HG03039 (cell line): ENCODE results near the gene TBL1XR1.
"Not testable (repeated sequence)": the region's sequence is repeated elsewhere in the genome, so short reads cannot be mapped to it uniquely, and the experiment has no call there.

ENCODE experiments used
- ATAC-seq: cut with Tn5 transposase; IDR thresholded peaks from one replicate; pipeline ENCODE4 v1.9.1; 2021; ENCODE audit warnings: mild to moderate bottlenecking, moderate library complexity; ENCODE audit not compliant: unreplicated experiment

TBL1XR1 gene

DNA sequence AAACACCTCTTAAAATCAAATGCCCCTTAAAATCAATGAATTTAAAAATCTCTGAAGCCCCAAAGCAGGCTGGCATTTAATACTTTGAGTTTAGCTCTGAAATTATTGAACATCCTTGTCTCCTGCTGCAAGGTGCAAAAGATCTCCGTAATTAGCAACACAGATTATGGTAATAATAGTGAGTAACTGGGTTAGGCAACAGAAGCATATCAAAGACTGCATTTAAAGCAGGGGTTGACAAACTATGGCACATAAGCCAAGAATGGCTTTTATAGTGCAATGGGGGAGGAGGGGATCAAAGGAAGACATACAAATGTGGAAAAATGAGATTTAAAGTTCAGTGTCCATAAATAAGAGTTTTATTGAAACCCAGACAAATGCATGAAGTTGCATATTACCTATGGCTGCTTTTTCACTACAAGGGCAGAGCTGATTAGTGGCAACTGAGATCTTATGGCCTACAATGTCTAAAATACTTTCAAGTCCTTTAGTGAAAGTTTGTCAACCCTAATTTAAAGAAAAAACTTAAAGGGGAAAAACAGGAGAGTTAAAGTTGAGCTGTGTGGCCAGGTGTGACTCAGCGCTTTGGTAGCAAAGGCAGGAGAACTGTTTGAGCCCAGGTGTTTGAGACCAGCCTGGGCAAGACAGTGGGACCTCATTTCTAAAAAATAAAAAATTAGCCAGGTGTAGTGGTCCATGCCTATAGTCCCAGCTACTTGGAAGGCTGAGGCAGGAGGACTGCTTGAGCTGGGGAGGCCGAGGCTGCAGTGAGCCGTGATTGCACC is 157.6 kb downstream of the TBL1XR1 start:
- no peak for ATAC-seq

DNA sequence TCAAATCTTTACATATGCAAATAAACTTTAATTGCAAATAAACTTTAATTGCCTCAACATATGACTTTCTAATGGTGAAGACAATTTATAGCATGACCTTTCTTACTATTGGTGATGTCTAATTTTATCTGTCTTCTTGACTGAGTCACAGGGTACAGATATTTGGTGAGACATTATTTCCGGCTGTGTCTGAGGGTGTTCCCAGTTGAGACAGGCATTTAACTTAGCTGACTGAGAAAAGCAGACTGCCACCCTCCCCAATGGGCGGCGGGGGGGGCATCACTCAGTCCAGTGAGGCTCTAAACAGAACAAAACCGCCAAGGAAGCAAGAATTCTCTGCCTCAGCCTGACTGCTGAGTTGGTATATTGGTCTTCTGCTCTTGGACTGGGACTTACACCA is 160.0 kb downstream of the TBL1XR1 start:
- no peak for ATAC-seq

DNA sequence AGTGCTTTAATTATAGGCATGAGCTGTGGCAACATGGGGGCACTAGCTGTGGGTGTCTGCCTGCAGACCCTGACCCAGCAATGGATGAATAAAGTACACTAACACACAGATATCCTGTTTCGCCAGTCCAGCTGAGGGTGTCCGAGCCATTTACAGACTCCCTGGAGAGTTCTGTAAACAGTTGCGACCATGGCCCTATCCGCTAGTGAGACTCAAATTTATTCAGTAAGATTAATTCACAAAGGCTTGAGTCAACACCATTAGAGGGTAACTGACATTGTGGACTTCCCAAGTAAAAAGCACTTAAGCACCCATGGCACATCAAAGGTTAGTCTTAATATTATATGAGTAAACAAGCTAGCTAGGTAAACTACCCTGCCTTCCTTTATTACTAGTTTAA is 161.6 kb downstream of the TBL1XR1 start:
- ATAC-seq, result no peak

DNA sequence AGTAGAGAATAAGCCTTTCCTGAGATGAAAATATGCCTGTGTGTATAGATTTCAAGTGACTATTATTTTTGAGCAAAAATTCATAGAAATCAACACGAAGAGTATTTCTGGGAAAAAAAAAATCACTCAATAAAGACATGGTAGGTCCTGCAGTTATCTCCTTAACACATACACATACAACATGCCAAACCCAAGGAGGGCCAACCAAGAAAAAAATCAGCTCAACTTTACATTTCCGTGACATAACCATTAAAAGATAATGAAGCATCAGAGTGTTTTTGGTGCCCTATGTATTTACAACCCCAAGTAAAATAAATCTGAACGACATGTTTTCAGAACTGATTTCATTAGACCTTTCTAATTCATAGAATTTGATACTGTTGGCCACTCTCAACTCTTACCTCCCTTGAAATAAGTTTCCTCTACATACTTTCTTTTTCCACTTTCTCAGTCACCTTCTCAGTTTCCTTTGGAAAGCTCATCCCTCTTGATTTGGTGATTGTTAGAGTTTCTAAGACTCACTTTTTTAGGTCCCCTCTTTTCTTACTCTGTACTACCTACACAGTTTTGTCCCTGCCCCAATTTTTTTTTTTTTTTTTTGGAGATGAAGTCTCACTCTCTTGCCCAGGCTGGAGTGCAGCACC is 162.3 kb downstream of the TBL1XR1 start:
- no peak for ATAC-seq

DNA sequence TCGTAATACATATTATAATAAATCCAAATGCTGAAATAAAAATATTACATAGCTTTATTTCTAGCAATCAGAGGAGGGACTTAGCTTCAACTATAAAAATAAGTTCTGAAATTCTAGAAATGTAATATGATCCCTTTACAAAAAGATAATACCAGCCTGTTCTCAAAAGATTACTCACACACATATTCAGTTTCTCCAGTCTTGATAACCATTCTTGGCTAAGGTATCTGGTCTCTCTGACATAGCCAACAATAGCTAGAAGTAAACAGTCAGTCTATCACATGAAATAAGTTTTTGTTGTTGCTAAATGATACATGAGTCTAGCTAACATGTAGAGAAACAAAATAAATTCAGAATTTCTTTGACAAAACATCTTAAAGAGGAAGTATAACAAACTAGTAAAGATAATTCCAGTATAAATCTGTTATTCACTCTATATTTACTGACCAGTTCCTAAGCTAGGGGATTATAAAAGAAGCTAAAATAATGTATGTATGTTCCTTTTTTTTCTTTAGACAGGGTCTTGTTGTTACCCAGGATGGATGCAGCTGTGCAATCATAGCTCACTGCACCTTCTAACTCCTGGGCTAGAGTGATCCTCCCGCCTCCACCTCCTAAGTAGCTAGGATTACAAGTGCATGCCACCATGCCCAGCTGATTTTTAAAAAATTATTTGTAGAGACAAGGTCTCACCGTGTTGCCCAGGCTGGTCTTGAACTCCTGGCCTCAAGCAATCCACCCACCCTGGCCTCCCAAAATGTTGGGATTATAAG is 170.6 kb downstream of the TBL1XR1 start:
- ATAC-seq, result no peak

DNA sequence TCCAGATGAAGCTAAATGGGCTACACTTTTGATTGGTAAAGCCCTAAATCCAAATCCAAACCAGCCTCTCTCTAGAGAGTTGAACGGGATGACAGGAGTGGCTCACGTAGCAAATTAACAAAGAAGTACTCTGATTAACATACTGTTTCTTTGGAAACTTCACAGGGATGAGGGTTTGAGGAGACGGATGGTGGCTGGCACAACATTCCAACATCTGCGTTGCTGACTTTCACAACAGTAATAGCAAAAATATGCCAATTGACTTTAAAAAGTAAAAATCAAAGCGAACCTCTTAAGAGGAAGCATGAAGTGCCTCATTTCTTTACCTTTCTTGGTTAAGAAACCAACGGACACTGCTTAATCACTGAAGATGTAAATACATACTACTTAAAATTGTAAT is 181.4 kb downstream of the TBL1XR1 start:
- ATAC-seq, result no peak

DNA sequence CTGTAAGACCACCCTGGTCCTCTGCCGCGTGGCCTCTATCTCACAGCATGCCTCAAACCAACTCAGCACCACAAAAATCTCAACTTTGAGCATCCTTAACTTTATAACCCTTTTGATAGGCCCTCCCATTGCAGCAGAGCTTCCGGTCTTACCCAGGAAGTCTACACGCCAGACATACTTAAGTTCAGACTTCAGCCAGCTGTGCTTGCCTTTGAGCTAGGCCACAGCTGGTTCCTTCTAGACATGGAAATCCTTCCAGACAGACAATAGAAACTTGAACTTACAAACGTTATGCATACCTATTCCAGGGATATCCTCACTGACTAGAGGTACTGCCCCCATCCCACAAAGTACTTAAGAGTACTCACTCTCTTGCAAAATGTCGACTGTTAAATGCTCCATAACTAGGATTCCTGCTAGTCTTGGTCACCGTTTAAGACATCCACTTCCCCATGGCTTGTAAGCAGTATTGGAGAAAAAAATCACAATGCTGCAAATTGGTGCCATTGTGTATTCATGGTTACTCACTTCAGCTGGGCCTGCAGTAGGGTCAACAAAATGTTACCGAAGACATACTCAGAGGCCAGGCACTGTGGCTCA is 183.5 kb downstream of the TBL1XR1 start:
- ATAC-seq, result no peak

DNA sequence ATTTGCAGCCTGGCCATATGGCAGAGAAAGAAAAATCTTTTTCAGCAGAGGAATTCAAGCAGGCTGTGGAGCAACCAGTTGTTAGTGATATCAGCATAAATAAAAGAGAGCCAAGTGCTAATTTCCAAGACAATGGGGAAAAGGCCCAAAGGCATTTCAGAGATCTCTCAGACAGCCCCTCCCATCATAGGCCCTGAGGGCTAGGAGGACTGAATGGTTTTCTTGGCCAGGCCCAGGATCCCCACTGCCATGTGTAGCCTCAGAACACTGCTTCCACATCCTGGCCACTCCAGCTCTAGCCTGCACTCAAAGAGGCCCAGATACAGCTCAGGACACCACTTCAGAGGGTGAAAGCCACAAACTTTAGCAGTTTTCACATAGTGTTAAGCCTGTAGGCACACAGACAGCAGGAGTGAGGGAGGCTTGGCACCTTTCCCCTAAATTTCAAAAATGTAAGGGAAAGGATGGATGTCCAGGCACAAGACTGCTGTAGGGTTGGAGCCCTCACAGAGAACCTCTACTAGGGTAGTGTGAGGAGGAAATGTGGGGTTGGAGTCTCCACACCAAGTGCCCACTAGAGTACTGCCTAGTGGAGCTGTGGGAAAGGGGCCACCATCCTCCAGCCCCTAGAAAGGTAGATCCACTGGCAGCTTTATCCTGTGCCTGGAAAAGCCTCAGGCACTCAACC is 191.4 kb downstream of the TBL1XR1 start:
- ATAC-seq, result no peak

DNA sequence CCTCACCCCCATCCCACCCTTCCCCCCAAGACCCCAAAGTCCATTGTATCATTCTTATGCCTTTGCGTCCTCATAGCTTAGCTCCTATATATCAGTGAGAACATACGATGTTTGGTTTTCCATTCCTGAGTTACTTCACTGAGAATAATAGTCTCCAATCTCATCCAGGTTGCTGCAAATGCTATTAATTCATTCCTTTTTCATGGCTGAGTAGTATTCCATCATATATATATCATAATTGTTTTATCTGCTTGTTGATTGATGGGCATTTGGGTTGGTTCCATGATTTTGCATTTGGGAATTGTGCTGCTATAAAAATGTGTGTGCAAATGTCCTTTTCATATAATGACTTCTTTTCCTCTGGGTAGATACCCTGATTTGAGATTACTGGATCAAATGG is 197.1 kb downstream of the TBL1XR1 start:
- ATAC-seq, result not testable (repeated sequence)

DNA sequence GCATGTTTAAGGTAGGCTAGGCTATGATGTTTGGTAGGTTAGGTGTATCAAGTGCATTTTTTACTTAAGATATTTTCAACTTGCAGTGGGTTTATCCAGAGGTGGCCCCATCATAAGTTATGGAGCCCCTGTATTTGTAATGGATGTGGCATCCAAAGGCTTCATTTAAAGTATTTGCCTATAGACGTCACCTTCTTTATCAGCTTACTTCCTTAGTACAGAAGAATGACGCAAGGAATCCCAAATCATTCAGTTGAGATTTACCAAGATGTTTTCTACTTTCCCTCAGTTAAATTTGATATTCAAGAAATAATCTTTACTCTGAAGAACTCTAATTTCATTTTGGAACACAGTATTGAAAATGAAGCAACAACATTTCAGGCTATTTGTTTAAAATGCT is 201.3 kb downstream of the TBL1XR1 start:
- ATAC-seq, result no peak

DNA sequence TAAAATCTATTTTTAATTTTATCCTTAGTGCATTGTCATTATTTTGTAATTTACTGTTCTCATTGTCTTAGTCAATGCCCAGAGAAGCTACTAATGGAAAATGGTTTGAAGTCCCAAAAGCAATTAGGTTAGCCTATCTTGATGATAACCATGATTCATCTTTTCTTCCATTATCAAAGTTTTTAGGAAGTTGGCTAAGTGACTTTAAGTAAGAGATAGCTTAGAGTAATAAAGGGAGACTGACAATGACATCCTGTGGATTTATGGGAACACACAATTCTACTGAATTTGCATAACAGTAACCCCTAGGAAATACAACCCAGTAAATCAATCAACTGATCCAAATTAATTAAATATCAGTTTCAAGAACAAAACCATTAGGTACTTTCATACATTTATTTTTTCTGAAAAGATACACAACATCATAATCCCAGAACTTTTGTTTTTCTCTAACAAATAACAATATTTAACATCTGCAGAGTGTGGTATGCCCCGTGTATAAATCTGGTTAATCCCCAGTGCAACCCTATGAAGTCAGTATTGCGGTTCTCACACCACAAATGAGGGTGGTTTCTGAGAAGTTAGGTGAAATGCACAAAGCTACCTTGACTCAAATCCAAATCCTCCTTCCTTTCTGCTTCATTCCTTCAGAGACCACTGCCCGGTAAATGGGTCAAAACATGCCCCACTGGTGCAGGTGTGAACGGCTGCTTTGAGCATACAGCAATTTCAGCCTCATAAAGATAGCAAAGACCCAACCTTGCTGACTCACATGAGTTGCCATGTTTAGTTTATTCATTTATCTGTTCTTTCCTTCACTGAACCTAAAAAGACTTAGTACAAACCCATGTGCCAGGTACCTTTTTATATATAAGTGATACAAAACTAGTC is 202.1 kb downstream of the TBL1XR1 start:
- ATAC-seq, result no peak

DNA sequence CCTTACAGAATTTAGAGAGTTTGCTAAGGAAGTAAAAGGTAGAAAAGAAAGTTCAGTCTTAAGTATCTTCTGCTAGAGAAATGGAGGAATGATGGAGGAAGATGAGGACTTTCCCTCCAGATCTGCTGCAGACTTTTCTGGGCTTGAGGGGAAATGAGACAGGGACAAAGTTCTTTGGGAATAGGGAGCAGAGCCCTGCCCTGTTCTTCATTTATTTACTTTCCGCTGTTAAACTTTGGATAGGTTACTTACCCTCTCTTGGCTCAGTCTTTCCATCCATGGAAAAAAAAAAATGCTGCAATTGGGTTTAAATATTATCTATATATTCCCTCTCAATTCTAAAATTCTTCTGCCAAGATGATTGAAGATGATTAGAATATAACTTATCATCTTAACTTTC is 202.9 kb downstream of the TBL1XR1 start:
- no peak for ATAC-seq

DNA sequence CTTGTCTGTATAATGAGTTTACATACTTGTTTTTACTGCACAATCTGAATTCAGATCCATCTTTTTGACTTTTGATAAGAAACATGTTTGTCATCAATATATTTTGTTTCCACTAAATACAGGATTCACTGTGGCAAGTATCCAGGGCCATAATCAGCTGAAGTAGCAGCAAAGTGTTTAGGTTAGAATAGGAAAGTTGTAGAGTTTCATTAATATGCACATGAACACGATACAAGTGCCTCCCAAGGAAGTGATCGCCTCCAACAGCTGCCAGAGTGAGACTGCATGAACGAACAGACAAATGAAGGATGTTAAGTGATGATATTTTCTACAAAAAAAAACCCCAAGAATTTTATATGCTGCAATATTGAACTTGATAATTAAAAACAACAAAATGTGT is 204.3 kb downstream of the TBL1XR1 start:
- ATAC-seq, result no peak

DNA sequence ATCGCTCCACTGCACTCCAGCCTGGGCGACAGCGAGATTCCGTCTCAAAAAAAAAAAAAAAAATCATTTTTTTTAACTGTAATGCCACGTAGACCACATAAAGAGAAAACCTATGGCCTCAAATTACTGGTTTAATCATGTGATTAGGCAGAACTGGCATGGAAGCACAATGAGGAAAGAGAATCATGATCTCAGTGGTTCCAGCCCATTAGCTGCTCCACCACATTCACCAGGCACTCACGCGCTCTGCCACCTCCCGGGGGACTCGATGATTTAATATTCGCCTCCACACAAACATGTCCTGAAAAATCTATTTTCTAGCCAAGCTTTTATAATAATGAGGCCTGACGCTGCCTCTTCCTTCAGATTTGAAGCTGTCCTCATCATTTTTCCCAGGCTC is 204.7 kb downstream of the TBL1XR1 start:
- no peak for ATAC-seq

DNA sequence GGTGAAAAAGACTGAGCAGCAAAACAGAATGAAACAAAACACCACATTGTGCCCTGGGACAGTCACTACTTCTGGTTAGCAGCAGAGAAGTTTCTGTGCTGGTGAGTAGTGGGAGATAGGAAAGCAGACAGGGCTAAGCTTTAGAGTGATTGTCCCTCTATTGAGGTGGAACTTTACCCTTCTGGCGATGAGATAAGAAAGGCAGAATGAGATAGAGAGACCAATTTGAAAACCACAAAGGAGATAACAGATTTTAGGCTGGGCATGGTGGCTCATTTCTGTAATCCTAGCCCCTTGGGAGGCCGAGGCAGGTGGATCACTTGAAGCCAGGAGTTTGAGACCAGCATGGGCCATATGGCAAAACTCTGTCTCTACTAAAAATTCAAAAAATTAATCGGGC is 208.5 kb downstream of the TBL1XR1 start:
- no peak for ATAC-seq

DNA sequence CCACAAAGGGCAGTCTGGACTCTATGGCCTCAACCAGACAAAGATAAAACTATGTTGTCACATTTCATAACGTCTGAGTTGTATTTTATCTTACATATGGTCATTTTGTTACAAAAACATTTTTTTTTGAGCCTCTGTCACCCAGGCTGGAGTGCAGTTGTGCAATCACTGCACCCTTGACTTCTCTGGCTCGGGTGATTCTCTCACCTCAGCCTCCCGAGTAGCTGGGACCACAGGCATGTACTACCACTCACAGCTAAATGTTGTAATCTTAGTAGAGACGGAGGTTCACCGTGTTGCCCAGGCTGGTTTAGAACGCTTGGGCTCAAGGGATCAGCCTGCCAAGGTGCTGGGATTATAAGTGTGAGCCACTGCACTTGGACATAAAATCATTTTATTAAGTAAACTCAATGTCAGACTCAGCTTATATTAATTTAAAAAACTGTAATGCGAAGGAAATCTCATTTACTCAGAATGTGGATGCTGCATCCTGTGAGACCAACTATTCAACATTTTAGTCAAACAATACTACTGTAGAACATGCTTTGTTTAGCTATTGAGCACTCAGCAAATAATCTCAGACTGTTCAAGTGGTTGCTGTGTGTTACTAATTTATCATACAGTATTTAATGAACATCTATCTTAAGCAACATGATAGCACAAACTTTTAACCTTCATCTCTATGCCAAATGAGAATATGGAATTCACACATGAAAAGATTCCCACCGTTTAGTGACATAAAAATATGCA is 209.2 kb downstream of the TBL1XR1 start:
- ATAC-seq, result no peak

DNA sequence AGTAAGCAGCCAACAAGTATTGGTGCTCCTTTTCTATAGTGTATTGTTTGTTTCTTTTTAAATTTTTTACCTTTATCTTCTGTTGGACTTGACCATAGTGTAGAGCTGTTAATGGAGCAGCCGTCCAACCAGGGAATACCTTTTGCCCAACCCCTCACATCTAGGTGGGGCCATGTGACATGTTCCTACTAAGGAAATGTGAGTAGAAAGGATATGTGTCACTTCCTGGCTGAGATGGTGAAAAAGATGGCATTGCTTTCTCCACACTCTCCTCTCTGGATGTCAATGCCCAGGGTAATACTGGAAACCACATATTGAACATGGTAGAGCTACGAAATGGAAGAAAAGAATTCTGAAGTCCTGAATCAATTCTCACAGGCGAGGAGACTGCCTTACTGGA is 218.8 kb downstream of the TBL1XR1 start:
- no peak for ATAC-seq

DNA sequence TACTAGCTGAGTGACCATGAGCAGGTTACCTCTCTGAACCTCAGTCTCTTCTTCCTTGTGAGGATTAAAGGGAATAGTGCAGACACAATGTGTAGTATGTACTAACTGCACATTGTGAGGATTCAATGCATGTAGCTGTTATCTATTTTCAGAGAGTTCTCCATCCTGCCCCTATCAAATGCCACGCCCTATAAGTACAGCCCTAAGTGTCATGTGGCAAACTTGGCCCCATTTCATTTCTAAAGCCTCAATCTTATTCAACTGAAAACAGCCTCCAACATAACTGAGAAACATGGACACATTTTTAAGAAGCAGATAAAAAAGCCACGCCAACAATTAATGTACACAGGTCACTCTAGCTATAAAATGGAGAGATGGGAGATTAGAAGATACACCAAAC is 220.0 kb downstream of the TBL1XR1 start:
- ATAC-seq, result no peak

DNA sequence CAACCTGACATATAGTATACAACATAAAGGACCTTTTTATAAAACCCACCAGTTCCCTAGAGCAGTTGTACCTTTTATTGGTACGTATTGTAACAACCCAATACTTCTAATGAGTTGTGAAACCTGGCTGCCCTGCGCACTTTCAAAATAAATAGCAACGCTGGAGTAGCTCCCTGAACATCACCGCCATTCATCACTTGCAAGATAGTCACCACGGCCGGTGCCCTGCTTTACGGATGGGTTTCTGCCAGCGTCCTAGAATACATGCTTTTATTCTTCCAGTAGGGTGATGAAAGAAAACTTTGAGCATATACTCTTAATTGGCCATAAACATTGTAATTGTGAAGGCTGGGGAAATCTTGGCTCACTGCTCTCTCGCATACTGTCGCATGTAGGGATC is 220.7 kb downstream of the TBL1XR1 start:
- ATAC-seq, result no peak
